Measurements from ENCODE around the gene RNF25.

Gene RNF25

GRCh38 chr2:218655751-218656150 is 16.1 kb downstream of the RNF25 start:
- WGBS (ENCODE audit: insufficient coverage, insufficient read length) = no CpG with 5 or more reads among the region's 2 CpGs
- no peaks in the 10 kb centered on the region for H3K9me3 ChIP-seq (ENCODE audit: control insufficient read depth, insufficient read depth, low read length)
- DNase-seq (ENCODE audit: low read depth, low spot score) = no peak
- H3K27me3 ChIP-seq (ENCODE audit: control insufficient read depth, insufficient read depth, low read length) = no peaks in the 10 kb centered on the region
- H3K36me3 ChIP-seq (ENCODE audit: control insufficient read depth, insufficient read depth, low read length) = peaks cover 18% of the 10 kb centered on the region; the same call in 1 of the 2 replicates
- H3K4me3 ChIP-seq (ENCODE audit: low read length) = no peak overlapping the region
- H3K4me1 ChIP-seq (ENCODE audit: control insufficient read depth, insufficient read depth, low read length) = no peaks in the 10 kb centered on the region
- H3K27ac ChIP-seq (ENCODE audit: low read length) = no peak overlapping the region

GRCh38 chr2:218648787-218649100 is 23.1 kb downstream of the RNF25 start:
- Histone ChIP-seq H3K4me3 (ENCODE audit: low read length) (no peak overlapping the region; the same call in 1 of the 2 replicates), H3K36me3 (ENCODE audit: control insufficient read depth, insufficient read depth, low read length) (peaks cover 46% of the 10 kb centered on the region), H3K27me3 (ENCODE audit: control insufficient read depth, insufficient read depth, low read length) (no peaks in the 10 kb centered on the region), H3K27ac (ENCODE audit: low read length) (no peak overlapping the region), H3K9me3 (ENCODE audit: control insufficient read depth, insufficient read depth, low read length) (no peaks in the 10 kb centered on the region), H3K4me1 (ENCODE audit: control insufficient read depth, insufficient read depth, low read length) (no peaks in the 10 kb centered on the region)
- no peak for DNase-seq (ENCODE audit: low read depth, low spot score)
- WGBS (ENCODE audit: insufficient coverage, insufficient read length) = no CpG with 5 or more reads among the region's 11 CpGs

DNA sequence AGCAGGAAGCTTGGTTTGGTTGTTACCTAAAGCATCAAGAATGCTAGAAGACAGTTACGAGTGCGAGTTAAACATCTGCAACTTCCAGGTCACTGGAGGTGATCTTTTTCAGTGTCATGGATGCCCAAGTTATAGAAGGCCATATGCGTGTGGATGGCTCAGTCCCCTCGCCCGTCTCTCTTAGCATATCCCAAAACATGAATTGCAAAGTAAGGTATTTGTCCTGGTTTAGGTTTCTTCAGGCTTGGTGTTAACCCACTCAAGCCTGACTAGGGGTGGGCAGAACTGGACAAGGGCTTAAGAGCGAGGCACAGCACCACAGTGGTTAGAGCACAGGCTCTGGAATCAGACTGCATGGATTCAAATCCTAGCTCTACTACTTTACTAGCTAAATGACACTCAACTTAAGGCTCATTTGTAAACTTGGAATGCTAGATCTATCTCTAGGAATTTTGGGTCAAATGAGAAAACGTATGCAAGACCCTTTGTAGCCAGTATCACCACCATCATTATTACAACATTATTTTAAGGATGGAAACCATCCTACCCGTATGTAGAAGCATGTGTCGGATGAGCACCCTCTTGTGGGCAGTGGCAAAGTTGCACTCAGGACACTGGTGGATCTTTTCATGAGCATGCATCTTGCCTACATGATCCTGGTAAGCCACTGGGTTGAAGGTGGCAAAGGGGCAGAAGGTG is 23.6 kb downstream of the RNF25 start:
- H3K36me3 ChIP-seq (ENCODE audit: control insufficient read depth, insufficient read depth, low read length) = peaks cover 50% of the 10 kb centered on the region

DNA sequence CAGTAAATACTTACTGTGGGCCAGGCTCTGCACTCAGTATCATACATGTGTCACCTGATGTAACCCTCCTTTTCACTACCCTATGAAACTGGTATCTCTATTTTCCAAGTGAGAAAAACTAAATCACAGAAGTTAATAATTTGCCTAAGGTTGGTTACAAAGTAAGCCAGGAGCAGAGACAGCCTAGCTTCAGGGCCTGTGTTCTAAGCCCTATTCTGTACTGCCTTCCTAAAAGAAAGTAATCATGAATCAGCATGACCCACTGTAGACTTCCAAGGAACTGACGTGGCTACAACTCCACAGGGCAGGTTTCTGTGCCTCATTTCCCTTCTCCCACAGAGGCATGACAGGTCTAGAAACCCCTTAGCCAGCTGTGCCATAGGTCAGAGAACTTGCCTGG is 26.7 kb downstream of the RNF25 start:
- DNase-seq (ENCODE audit: low read depth, low spot score) = no peak
- no CpG with 5 or more reads among the region's 1 CpG for WGBS (ENCODE audit: insufficient coverage, insufficient read length)
- no peaks in the 10 kb centered on the region for H3K27me3 ChIP-seq (ENCODE audit: control insufficient read depth, insufficient read depth, low read length)
- no peak overlapping the region for H3K4me3 ChIP-seq (ENCODE audit: low read length)
- peaks cover 51% of the 10 kb centered on the region for H3K36me3 ChIP-seq (ENCODE audit: control insufficient read depth, insufficient read depth, low read length)
- H3K27ac ChIP-seq (ENCODE audit: low read length) = no peak overlapping the region
- no peaks in the 10 kb centered on the region for H3K9me3 ChIP-seq (ENCODE audit: control insufficient read depth, insufficient read depth, low read length)
- no peaks in the 10 kb centered on the region for H3K4me1 ChIP-seq (ENCODE audit: control insufficient read depth, insufficient read depth, low read length)

More for the DNA sequence above, 23.6 kb downstream of the RNF25 start:
- Histone ChIP-seq H3K4me3 (ENCODE audit: low read length) (no peak overlapping the region), H3K4me1 (ENCODE audit: control insufficient read depth, insufficient read depth, low read length) (no peaks in the 10 kb centered on the region), H3K27ac (ENCODE audit: low read length) (no peak overlapping the region), H3K27me3 (ENCODE audit: control insufficient read depth, insufficient read depth, low read length) (no peaks in the 10 kb centered on the region), H3K9me3 (ENCODE audit: control insufficient read depth, insufficient read depth, low read length) (no peaks in the 10 kb centered on the region)
- DNase-seq (ENCODE audit: low read depth, low spot score) = no peak
- no CpG with 5 or more reads among the region's 9 CpGs for WGBS (ENCODE audit: insufficient coverage, insufficient read length)

DNA sequence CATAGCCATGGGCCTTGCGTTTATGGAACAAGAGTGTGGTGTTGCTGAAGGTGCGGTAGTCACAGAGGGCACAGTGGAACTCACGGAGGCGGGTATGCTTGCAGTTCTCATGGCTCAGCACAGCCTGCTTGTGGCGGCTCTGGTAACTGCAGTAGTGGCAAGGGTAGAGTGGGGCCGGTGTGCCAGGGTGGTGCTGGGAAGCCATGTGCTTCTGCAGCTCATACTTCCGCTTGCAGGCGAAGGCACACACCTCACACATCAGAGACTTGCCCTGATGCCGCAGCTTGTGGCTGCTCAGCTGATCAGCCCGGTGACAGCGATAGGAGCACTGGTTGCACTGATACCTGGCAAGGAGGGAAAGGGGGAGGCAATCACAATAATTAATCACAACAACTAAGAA is 27.1 kb downstream of the RNF25 start:
- H3K4me1 ChIP-seq (ENCODE audit: control insufficient read depth, insufficient read depth, low read length) = no peaks in the 10 kb centered on the region
- WGBS (ENCODE audit: insufficient coverage, insufficient read length) = no CpG with 5 or more reads among the region's 11 CpGs
- H3K27ac ChIP-seq (ENCODE audit: low read length) = no peak overlapping the region
- no peaks in the 10 kb centered on the region for H3K27me3 ChIP-seq (ENCODE audit: control insufficient read depth, insufficient read depth, low read length)
- no peak overlapping the region for H3K4me3 ChIP-seq (ENCODE audit: low read length)
- peaks cover 52% of the 10 kb centered on the region for H3K36me3 ChIP-seq (ENCODE audit: control insufficient read depth, insufficient read depth, low read length)
- DNase-seq (ENCODE audit: low read depth, low spot score) = no peak
- H3K9me3 ChIP-seq (ENCODE audit: control insufficient read depth, insufficient read depth, low read length) = no peaks in the 10 kb centered on the region

- no peaks in the 10 kb centered on the region for H3K9me3 ChIP-seq (ENCODE audit: control insufficient read depth, insufficient read depth, low read length)
- peaks cover 52% of the 10 kb centered on the region for H3K36me3 ChIP-seq (ENCODE audit: control insufficient read depth, insufficient read depth, low read length)
- DNase-seq (ENCODE audit: low read depth, low spot score) = no peak
- H3K27me3 ChIP-seq (ENCODE audit: control insufficient read depth, insufficient read depth, low read length) = no peaks in the 10 kb centered on the region
- H3K27ac ChIP-seq (ENCODE audit: low read length) = no peak overlapping the region
- WGBS (ENCODE audit: insufficient coverage, insufficient read length) = no CpG with 5 or more reads among the region's 10 CpGs
- no peaks in the 10 kb centered on the region for H3K4me1 ChIP-seq (ENCODE audit: control insufficient read depth, insufficient read depth, low read length)
- H3K4me3 ChIP-seq (ENCODE audit: low read length) = no peak overlapping the region
Observed at GRCh38 chr2:218643751-218644310, 28.0 kb downstream of the RNF25 start.

- H3K27ac ChIP-seq (ENCODE audit: low read length) = no peak overlapping the region
- H3K9me3 ChIP-seq (ENCODE audit: control insufficient read depth, insufficient read depth, low read length) = no peaks in the 10 kb centered on the region
- H3K4me1 ChIP-seq (ENCODE audit: control insufficient read depth, insufficient read depth, low read length) = no peaks in the 10 kb centered on the region
- no CpG with 5 or more reads among the region's 17 CpGs for WGBS (ENCODE audit: insufficient coverage, insufficient read length)
- no peak for DNase-seq (ENCODE audit: low read depth, low spot score)
- peaks cover 51% of the 10 kb centered on the region for H3K36me3 ChIP-seq (ENCODE audit: control insufficient read depth, insufficient read depth, low read length)
- no peak overlapping the region for H3K4me3 ChIP-seq (ENCODE audit: low read length)
- H3K27me3 ChIP-seq (ENCODE audit: control insufficient read depth, insufficient read depth, low read length) = no peaks in the 10 kb centered on the region
Observed at GRCh38 chr2:218642786-218643185, 29.0 kb downstream of the RNF25 start.

GRCh38 chr2:218642121-218642656 is 29.6 kb downstream of the RNF25 start:
- H3K27ac ChIP-seq (ENCODE audit: low read length) = no peak overlapping the region
- no peak overlapping the region for H3K4me3 ChIP-seq (ENCODE audit: low read length)
- WGBS (ENCODE audit: insufficient coverage, insufficient read length) = no CpG with 5 or more reads among the region's 18 CpGs
- DNase-seq (ENCODE audit: low read depth, low spot score) = no peak
- H3K36me3 ChIP-seq (ENCODE audit: control insufficient read depth, insufficient read depth, low read length) = peaks cover 51% of the 10 kb centered on the region
- H3K9me3 ChIP-seq (ENCODE audit: control insufficient read depth, insufficient read depth, low read length) = no peaks in the 10 kb centered on the region
- no peaks in the 10 kb centered on the region for H3K4me1 ChIP-seq (ENCODE audit: control insufficient read depth, insufficient read depth, low read length)
- no peaks in the 10 kb centered on the region for H3K27me3 ChIP-seq (ENCODE audit: control insufficient read depth, insufficient read depth, low read length)

- H3K36me3 ChIP-seq (ENCODE audit: control insufficient read depth, insufficient read depth, low read length) = peaks cover 39% of the 10 kb centered on the region
- no peaks in the 10 kb centered on the region for H3K27me3 ChIP-seq (ENCODE audit: control insufficient read depth, insufficient read depth, low read length)
- no peaks in the 10 kb centered on the region for H3K9me3 ChIP-seq (ENCODE audit: control insufficient read depth, insufficient read depth, low read length)
- WGBS (ENCODE audit: insufficient coverage, insufficient read length) = no CpG with 5 or more reads among the region's 18 CpGs
- no peak for DNase-seq (ENCODE audit: low read depth, low spot score)
- H3K4me3 ChIP-seq (ENCODE audit: low read length) = no peak overlapping the region
- no peak overlapping the region for H3K27ac ChIP-seq (ENCODE audit: low read length)
- no peaks in the 10 kb centered on the region for H3K4me1 ChIP-seq (ENCODE audit: control insufficient read depth, insufficient read depth, low read length)
Observed at GRCh38 chr2:218638372-218638771, 33.4 kb downstream of the RNF25 start.

DNA sequence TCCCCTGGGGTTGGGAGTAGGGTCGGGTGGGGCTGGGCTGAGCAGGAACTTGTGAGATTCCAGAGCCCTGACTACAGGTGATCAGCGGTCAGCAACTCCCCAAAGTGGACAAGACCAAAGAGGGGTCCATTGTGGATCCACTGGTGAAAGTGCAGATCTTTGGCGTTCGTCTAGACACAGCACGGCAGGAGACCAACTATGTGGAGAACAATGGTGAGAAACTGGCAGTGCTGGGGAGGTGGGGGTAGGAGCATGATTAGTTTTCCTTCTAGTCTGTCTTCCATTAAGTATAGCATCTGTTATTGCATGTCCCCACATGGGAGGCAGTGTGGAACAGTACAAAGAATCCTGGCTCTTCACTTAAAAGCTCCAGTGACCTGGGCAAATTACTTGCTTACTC is 36.1 kb downstream of the RNF25 start:
- DNase-seq (ENCODE audit: low read depth, low spot score) = no peak
- Histone ChIP-seq H3K27me3 (ENCODE audit: control insufficient read depth, insufficient read depth, low read length) (no peaks in the 10 kb centered on the region), H3K9me3 (ENCODE audit: control insufficient read depth, insufficient read depth, low read length) (no peaks in the 10 kb centered on the region), H3K4me1 (ENCODE audit: control insufficient read depth, insufficient read depth, low read length) (no peaks in the 10 kb centered on the region), H3K36me3 (ENCODE audit: control insufficient read depth, insufficient read depth, low read length) (peaks cover 28% of the 10 kb centered on the region), H3K27ac (ENCODE audit: low read length) (no peak overlapping the region), H3K4me3 (ENCODE audit: low read length) (no peak overlapping the region)
- WGBS (ENCODE audit: insufficient coverage, insufficient read length) = no CpG with 5 or more reads among the region's 5 CpGs

GRCh38 chr2:218631837-218632236 is 40.0 kb downstream of the RNF25 start:
- no CpG with 5 or more reads among the region's 4 CpGs for WGBS (ENCODE audit: insufficient coverage, insufficient read length)
- Histone ChIP-seq H3K4me1 (ENCODE audit: control insufficient read depth, insufficient read depth, low read length) (no peaks in the 10 kb centered on the region), H3K27ac (ENCODE audit: low read length) (no peak overlapping the region), H3K9me3 (ENCODE audit: control insufficient read depth, insufficient read depth, low read length) (no peaks in the 10 kb centered on the region), H3K36me3 (ENCODE audit: control insufficient read depth, insufficient read depth, low read length) (peaks cover 11% of the 10 kb centered on the region), H3K27me3 (ENCODE audit: control insufficient read depth, insufficient read depth, low read length) (no peaks in the 10 kb centered on the region), H3K4me3 (ENCODE audit: low read length) (no peak overlapping the region)
- DNase-seq (ENCODE audit: low read depth, low spot score) = no peak
